GM12878 (cell line): ENCODE measurements around the gene CD48. TPM values are rescaled to one million over a fixed set of nuclear protein-coding genes. Genes with fewer than 3 reads are reported as not detected.

Experiments
- ATAC-seq: fragments of 200-7000 bp; cut with Tn5 transposase; 3 replicates; pipeline ENCODE4 v1.9.1; 2020; ENCODE audit warnings: mild to moderate bottlenecking, moderate library complexity
- BruUV-seq: library from RNA; stranded (reverse); fragments of 400-500 nt; replicated peaks from 2 replicates; lab custom pipeline; 2021; lab: Mats Ljungman, UMichigan
- CTCF ChIA-PET: fragments of 300-600 bp; sonication (Branson Sonifier 250); formaldehyde crosslinking; extraction: SDS; loops from one replicate; lab custom pipeline; 2021; ENCODE audit warnings: inconsistent platforms; lab: Yijun Ruan, JAX
- POLR2A ChIA-PET: fragments of 350-600 bp; formaldehyde crosslinking; extraction: SDS; loops from one replicate; lab custom pipeline; 2021; ENCODE audit warnings: inconsistent platforms; lab: Charles Lee
- RAD21 ChIA-PET: fragments of 300-600 bp; sonication (Branson Sonifier 250); formaldehyde crosslinking; loops from one replicate; lab custom pipeline; 2023; ENCODE audit warnings: antibody characterized with exemption; ENCODE audit not compliant: unreplicated experiment; lab: Charles Lee
- SMC1A ChIA-PET: fragments of 300-600 bp; sonication (Branson Sonifier 250); formaldehyde crosslinking; loops from one replicate; lab custom pipeline; 2023; ENCODE audit not compliant: unreplicated experiment, uncharacterized antibody; lab: Charles Lee
- DNase-seq: peaks from one replicate; pipeline ENCODE4 v3.0.0-alpha.2; 2011; ENCODE audit warnings: low read depth, low spot score
- FAIRE-seq: peaks from 3 replicates; lab custom pipeline; 2011; peaks lifted over from hg19 to GRCh38; lab: Jason Lieb, UNC
- H2AFZ ChIP-seq: 2 replicates; pipeline ENCODE4 v1.6.0; 2011; ENCODE audit warnings: low read depth, low read length, control low read depth; ENCODE audit not compliant: control insufficient read depth
- H3K27ac ChIP-seq: 2 replicates; pipeline ENCODE4 v1.5.1; 2011; ENCODE audit warnings: control low read depth; ENCODE audit not compliant: control insufficient read depth, insufficient read depth
- H3K27me3 ChIP-seq, 2 experiments: replicated peaks in 1 of 2; 2 replicates each; pipeline versions ENCODE4 v1.6.0 to v1.6.1; 2011; ENCODE audit warnings: low read length in 1 of 2; ENCODE audit not compliant: control insufficient read depth in 2 of 2, insufficient read depth in 2 of 2
- H3K36me3 ChIP-seq, 2 experiments: 2 replicates each; pipeline ENCODE4 v1.5.1; 2011; ENCODE audit warnings: low read length in 1 of 2; ENCODE audit not compliant: control insufficient read depth in 2 of 2, insufficient read depth in 2 of 2
- H3K4me1 ChIP-seq: 2 replicates; pipeline ENCODE4 v1.6.1; 2011; ENCODE audit warnings: mild to moderate bottlenecking, low read length, moderate library complexity, mixed read lengths; ENCODE audit not compliant: control insufficient read depth, insufficient read depth
- H3K4me2 ChIP-seq: 2 replicates; pipeline ENCODE4 v1.6.0; 2011; ENCODE audit warnings: control low read depth; ENCODE audit not compliant: control insufficient read depth, insufficient read depth
- H3K4me3 ChIP-seq: fragments of 200-600 bp; sonication (generic); 2 replicates; pipeline ENCODE4 v1.5.1; 2016
- H3K79me2 ChIP-seq: 2 replicates; pipeline ENCODE4 v1.6.0; 2011; ENCODE audit warnings: low read length; ENCODE audit not compliant: control insufficient read depth, insufficient read depth
- H3K9ac ChIP-seq: 2 replicates; pipeline ENCODE4 v1.8.0; 2011; ENCODE audit warnings: low read length, control low read depth, mixed read lengths; ENCODE audit not compliant: control insufficient read depth, insufficient read depth
- H3K9me3 ChIP-seq: replicated peaks from 3 replicates; pipeline ENCODE4 v1.5.1; 2011; ENCODE audit warnings: mild to moderate bottlenecking, low read length; ENCODE audit not compliant: control insufficient read depth, insufficient read depth
- H4K20me1 ChIP-seq: 2 replicates; pipeline ENCODE4 v1.6.0; 2011; ENCODE audit not compliant: control insufficient read depth, insufficient read depth
- CHD2 ChIP-seq: IDR thresholded peaks from 2 replicates; pipeline ENCODE4 v1.6.1; 2011; ENCODE audit warnings: low read depth, low read length, improper control_type of control experiment, borderline replicate concordance
- DPF2 ChIP-seq: fragments of 450-650 bp; IDR thresholded peaks from 2 replicates; pipeline ENCODE4 v1.6.1; 2017; ENCODE audit warnings: mild to moderate bottlenecking
- ETV6 ChIP-seq, 2 experiments: fragments of 450-650 bp in 1 of 2; IDR thresholded peaks in 1 of 2; conservative IDR thresholded peaks in 1 of 2; 2 replicates each; pipeline ENCODE4 v1.6.1; 2014; ENCODE audit warnings: antibody characterized with exemption in 1 of 2, borderline replicate concordance in 1 of 2, low read depth in 1 of 2, mild to moderate bottlenecking in 1 of 2, moderate library complexity in 1 of 2
- PML ChIP-seq: IDR thresholded peaks from 2 replicates; pipeline ENCODE4 v1.6.1; 2012; ENCODE audit warnings: low read length, inconsistent platforms
- POLR2AphosphoS2 ChIP-seq: IDR thresholded peaks from 2 replicates; pipeline ENCODE4 v1.6.1; 2011; ENCODE audit warnings: low read depth, mild to moderate bottlenecking, low read length, improper control_type of control experiment, moderate library complexity
- RAD21 ChIP-seq: IDR thresholded peaks from 2 replicates; pipeline ENCODE4 v1.6.1; 2011; ENCODE audit warnings: mild to moderate bottlenecking, low read depth, low read length, moderate library complexity; ENCODE audit not compliant: insufficient read depth
- REST ChIP-seq: IDR thresholded peaks from 2 replicates; pipeline ENCODE4 v1.6.1; 2012; ENCODE audit warnings: mild to moderate bottlenecking, low read depth, low read length
- ZZZ3 ChIP-seq: IDR thresholded peaks from 2 replicates; pipeline ENCODE4 v1.6.1; 2011; ENCODE audit warnings: low read depth; ENCODE audit not compliant: control insufficient read depth, insufficient read length
- WGBS: methylation state at CpG from one replicate; pipeline ENCODE4 v1.1.6; 2016; ENCODE audit warnings: low lambda C conversion rate; ENCODE audit not compliant: insufficient replicate concordance, insufficient coverage; ENCODE audit errors: missing lambda C conversion rate; 5-methylcytosine and 5-hydroxymethylcytosine counted together
- in situ Hi-C: fragments of 300-500 bp; cut with MboI; formaldehyde crosslinking; loops from 9 replicates; pipeline ENCODE4 v1.14.3; 2018; ENCODE audit warnings: mixed read lengths
- intact Hi-C: fragments of 100-400 bp; cut with micrococcal nuclease; formaldehyde crosslinking; loops from one replicate; pipeline ENCODE4 v1.14.2; 2022; ENCODE audit not compliant: unreplicated experiment
- polyA plus RNA-seq, 11 experiments: library from polyadenylated mRNA; depleted of rRNA in 4 of 11; unstranded in 6 of 11; stranded (reverse) in 5 of 11; fragments of >200 nt; fragmentation: Nextera tagmentation in 4 of 11; fragmentation: Illumina TruSeq in 1 of 11; extraction: Ambion mirVana in 4 of 11; extraction: Trizol in 1 of 11; gene quantifications; 1 replicate in 1 of 11; 2 replicates in 10 of 11; pipeline versions ENCODE4 v1.2.1 to v1.2.3, GENCODE V29; 2011 to 2016; ENCODE audit warnings: inconsistent platforms in 2 of 11, missing spikeins in 2 of 11, low read depth in 1 of 11
- total RNA-seq, 4 experiments: library from RNA; depleted of rRNA in 3 of 4; stranded (reverse); fragments of >200 nt in 3 of 4; fragmentation: Illumina TruSeq in 1 of 4; extraction: Trizol in 1 of 4; gene quantifications; 2 replicates each; pipeline versions ENCODE4 v1.2.1 to v1.2.3, GENCODE V29; 2013 to 2021
- TF ChIP-seq, protein P1 (sequence below): fragments of 450-650 bp; formaldehyde crosslinking; IDR thresholded peaks from 2 replicates; pipeline ENCODE4 v1.4.0; 2020; ENCODE audit warnings: mild to moderate bottlenecking, moderate library complexity

The CD48 gene
- total and polyA plus RNA-seq, 10 of the 15 experiments (the other 5 are each of a cell fraction or from before 2014, with no cell fraction given) = 302 to 1,315 (median 430) TPM

- TF ChIP-seq ETV6 (conservative IDR thresholded peaks at IDR 0.05 in 1 of 2, IDR thresholded peaks at IDR 0.05 in 1 of 2; ENCODE audit: borderline replicate concordance in 1 of 2, low read depth in 1 of 2) (no peak), CHD2 (0 out of 2 replicates have a peak, but pooled peaks have one; percentile 9), POLR2AphosphoS2 (peak; percentile 78; the same call in 1 of the 2 replicates), PML (0 out of 2 replicates have a peak, but pooled peaks have one; percentile 12)
These were observed 78.2 kb downstream of the CD48 start (continued) for GRCh38 chr1:160633330-160633903.

DNA sequence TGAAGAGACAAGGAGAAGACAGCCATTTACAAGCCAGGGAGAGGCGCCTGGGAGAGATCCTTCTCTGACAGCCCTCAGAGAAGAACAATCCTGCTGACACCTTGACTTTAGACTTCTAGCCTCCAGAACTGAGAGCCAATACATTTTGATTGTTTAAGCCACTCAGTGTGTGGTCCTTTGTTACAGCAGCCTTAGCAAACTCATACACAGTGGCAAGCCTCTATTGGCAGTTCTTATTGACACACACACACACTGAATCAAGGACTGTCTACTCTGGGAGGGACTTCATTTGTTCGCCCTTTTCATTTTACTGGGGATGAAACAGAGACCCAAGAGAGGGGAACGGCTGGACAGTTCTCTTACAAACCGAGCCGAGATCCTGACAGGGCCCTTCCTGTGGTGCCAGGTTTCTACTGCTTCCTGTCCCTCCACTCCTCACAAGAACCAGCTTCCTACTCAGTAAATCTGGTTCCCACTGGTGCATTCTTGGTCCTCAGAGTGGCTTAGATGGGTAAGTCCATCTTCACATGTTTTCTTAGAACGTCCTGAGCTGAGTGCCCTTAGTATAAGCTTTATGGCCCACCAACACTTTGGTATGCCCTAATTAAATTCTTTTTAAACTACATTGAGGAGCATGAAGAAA, 79.5 kb downstream of the CD48 start:
- ChIA-PET POLR2A (interaction anchor here (0.8 to 5.9 kb wide), 5 partner anchors 11 to 40 kb away, joined by 3 to 42 read pairs (median 3); partner anchors contain the start of gene SLAMF1), SMC1A (interaction anchor here (0.7 to 17.6 kb wide), 10 partner anchors 8 to 42 kb away, joined by 3 to 259 read pairs (median 4); partner anchors contain the start of gene SLAMF1), RAD21 (interaction anchor here (0.7 to 15.7 kb wide), 6 partner anchors 8 to 43 kb away, joined by 3 to 194 read pairs (median 4); partner anchors contain the start of gene SLAMF1), CTCF (interaction anchor here (0.7 to 1.4 kb wide), 5 partner anchors 8 to 43 kb away, joined by 3 to 9 read pairs (median 6); no protein-coding TSS in a partner anchor)
- Histone ChIP-seq H3K36me3 (peaks cover 27 to 45% of the 10 kb centered on the region in 2 experiments), H3K79me2 (peaks cover 59% of the 10 kb centered on the region), H3K9me3 (no peaks in the 10 kb centered on the region), H2AFZ (no peak overlapping the region), H3K4me3 (no peak overlapping the region), H3K4me2 (no peak overlapping the region), H3K9ac (no peak overlapping the region), H3K27me3 (no peaks in the 10 kb centered on the region), H4K20me1 (no peaks in the 10 kb centered on the region), H3K27ac (no peak overlapping the region), H3K4me1 (peaks cover 54% of the 10 kb centered on the region)
- ATAC-seq (no peak), FAIRE-seq (no peak), DNase-seq (no peak)
- in situ Hi-C loops (no loop called here), intact Hi-C loops (no loop called here)
- 89% methylated on average over 6 of the region's 6 CpGs for WGBS
- BruUV-seq = no TSS peak
- no peak for TF ChIP-seq DPF2
- no peak for TF ChIP-seq RAD21
- TF ChIP-seq ZZZ3 = no peak
- TF ChIP-seq, protein P1, sequence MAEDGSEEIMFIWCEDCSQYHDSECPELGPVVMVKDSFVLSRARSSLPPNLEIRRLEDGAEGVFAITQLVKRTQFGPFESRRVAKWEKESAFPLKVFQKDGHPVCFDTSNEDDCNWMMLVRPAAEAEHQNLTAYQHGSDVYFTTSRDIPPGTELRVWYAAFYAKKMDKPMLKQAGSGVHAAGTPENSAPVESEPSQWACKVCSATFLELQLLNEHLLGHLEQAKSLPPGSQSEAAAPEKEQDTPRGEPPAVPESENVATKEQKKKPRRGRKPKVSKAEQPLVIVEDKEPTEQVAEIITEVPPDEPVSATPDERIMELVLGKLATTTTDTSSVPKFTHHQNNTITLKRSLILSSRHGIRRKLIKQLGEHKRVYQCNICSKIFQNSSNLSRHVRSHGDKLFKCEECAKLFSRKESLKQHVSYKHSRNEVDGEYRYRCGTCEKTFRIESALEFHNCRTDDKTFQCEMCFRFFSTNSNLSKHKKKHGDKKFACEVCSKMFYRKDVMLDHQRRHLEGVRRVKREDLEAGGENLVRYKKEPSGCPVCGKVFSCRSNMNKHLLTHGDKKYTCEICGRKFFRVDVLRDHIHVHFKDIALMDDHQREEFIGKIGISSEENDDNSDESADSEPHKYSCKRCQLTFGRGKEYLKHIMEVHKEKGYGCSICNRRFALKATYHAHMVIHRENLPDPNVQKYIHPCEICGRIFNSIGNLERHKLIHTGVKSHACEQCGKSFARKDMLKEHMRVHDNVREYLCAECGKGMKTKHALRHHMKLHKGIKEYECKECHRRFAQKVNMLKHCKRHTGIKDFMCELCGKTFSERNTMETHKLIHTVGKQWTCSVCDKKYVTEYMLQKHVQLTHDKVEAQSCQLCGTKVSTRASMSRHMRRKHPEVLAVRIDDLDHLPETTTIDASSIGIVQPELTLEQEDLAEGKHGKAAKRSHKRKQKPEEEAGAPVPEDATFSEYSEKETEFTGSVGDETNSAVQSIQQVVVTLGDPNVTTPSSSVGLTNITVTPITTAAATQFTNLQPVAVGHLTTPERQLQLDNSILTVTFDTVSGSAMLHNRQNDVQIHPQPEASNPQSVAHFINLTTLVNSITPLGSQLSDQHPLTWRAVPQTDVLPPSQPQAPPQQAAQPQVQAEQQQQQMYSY = peak; percentile 37; the same call in 1 of the 2 replicates
- TF ChIP-seq REST = no peak
